Heart right ventricle (tissue), 16 donors: Measurements from ENCODE around the gene DMRTC2. TPM values are rescaled to one million over a fixed set of nuclear protein-coding genes. Genes with fewer than 3 reads are reported as not detected.

Experiments
- ATAC-seq, 8 donors: fragments of 200-7000 bp; cut with Tn5 transposase; one replicate each; pipeline ENCODE4 v1.9.1; 2020; ENCODE audit warnings: mild to moderate bottlenecking in 8 of 8, moderate library complexity in 8 of 8, moderate number of reproducible peaks in 1 of 8
- DNase-seq, 2 donors: peaks; one replicate each; pipeline ENCODE4 v3.0.0-alpha.2; 2020
- H3K27ac ChIP-seq, 10 donors: fragments of 200-600 bp; sonication (generic) in 2 of 10; one replicate each; pipeline versions ENCODE4 v1.5.0 to v1.8.0; 2020 to 2022; ENCODE audit warnings: mild to moderate bottlenecking in 3 of 10
- H3K27me3 ChIP-seq, 7 donors: fragments of 200-600 bp; one replicate each; pipeline ENCODE4 v1.8.0; 2021 to 2022; ENCODE audit warnings: mild to moderate bottlenecking in 2 of 7
- H3K36me3 ChIP-seq, 9 donors: fragments of 200-600 bp; sonication (generic) in 1 of 9; one replicate each; pipeline versions ENCODE4 v1.5.0 to v1.8.0; 2020 to 2022; ENCODE audit warnings: mild to moderate bottlenecking in 2 of 9
- H3K4me1 ChIP-seq, 9 donors: fragments of 200-600 bp; sonication (generic) in 1 of 9; one replicate each; pipeline versions ENCODE4 v1.5.0 to v1.8.0; 2020 to 2022; ENCODE audit warnings: mild to moderate bottlenecking in 4 of 9
- H3K4me3 ChIP-seq, 10 donors: fragments of 200-600 bp; sonication (generic) in 2 of 10; one replicate each; pipeline versions ENCODE4 v1.5.0 to v1.8.0; 2020 to 2022; ENCODE audit warnings: mild to moderate bottlenecking in 7 of 10, moderate library complexity in 2 of 10
- H3K9me3 ChIP-seq, 11 donors: fragments of 200-600 bp in 10 of 11; sonication (generic) in 2 of 11; one replicate each; pipeline versions ENCODE4 v1.5.0 to v1.8.0; 2013 to 2022; ENCODE audit warnings: mild to moderate bottlenecking in 2 of 11, control low read depth in 1 of 11, moderate library complexity in 1 of 11
- CTCF ChIP-seq, 9 donors: fragments of 200-600 bp; sonication (generic) in 2 of 9; IDR thresholded peaks; one replicate each; pipeline versions ENCODE4 v1.5.0 to v1.8.0; 2021 to 2022; ENCODE audit warnings: antibody characterized with exemption in 9 of 9, mild to moderate bottlenecking in 5 of 9, moderate library complexity in 1 of 9
- WGBS, 2 donors: extraction: QIAGEN DNeasy Blood & Tissue Kit; methylation state at CpG; one replicate each; pipeline ENCODE4 v1.1.7; 2013; ENCODE audit warnings: inconsistent platforms in 1 of 2; 5-methylcytosine and 5-hydroxymethylcytosine counted together
- intact Hi-C, 10 donors: fragments of 100-400 bp; cut with DNase I; formaldehyde crosslinking; loops; one replicate each; pipeline versions ENCODE4 v1.11.1 to v1.14.2; 2022
- polyA plus RNA-seq, 2 donors: library from polyadenylated mRNA; stranded (reverse); fragments of 200-250 nt; gene quantifications; one replicate each; pipeline ENCODE4 v1.2.3, GENCODE V29; 2013
- total RNA-seq, 10 donors: library from RNA; stranded (reverse); fragmentation: NEBNext Ultra II Directional in 3 of 10; extraction: Animal tissue kit (Norgen Biotek cat#: 25700) in 3 of 10; gene quantifications; one replicate each; pipeline versions ENCODE4 v1.2.1 to v1.2.4, GENCODE V29; 2021 to 2023
- donor health status: Arrhythmogenic right ventricular cardiomyopathy.
- donor health status: ischemic (EF 13 %, LVEDD 7.1; RV severe dilation, severe dysfunction).
- donor health status: healthy with polysubstance abuse.
- donor health status: DM: no; HTN: yes; CAD: no.
- donor health status: DM: no; HTN: no; CAD: no.
- donor health status: ischemic (EF 25% LVEDD 6.9; RV normal size, moderate dysfunction).
- donor health status: ischemic (EF 25% LVEDD 5.7; RV mildly dilated, moderate dysfunction).
- donor health status: healthy.
- donor health status: DM: yes; HTN: yes; CAD: no.
- donor health status: Ischemic cardiomyopathy.
- donor health status: ischemic (EF 35%, LVEDD 5.7; RV mildly dilated, moderate dysfunction).
- donor health status: nonischemic (EF 11% LVEDD 7.7; RV severe dilation, severe dysfunction).
- donor health status: DM: yes; HTN: yes; CAD: no.
- donor health status: PGD.
- donor health status: ischemic (EF 29% LVEDD 5.4; RV normal size, mild dysfunction).
- donor health status: nonischemic (EF 23%, LVEDD 6.1; RV moderate dilation, normal function).

Gene DMRTC2
- total and polyA plus RNA-seq, 12 donors: not detected

GRCh38 chr19:41883463-41883820 is 38.6 kb downstream of the DMRTC2 start:
- peak in 4 of 8 donors; percentile 0 to 7 (median 2) for ATAC-seq
- peak overlapping the region; percentile 89 to 99 (median 94) for H3K27ac ChIP-seq
- WGBS, 2 donors: 1% methylated on average over 23 of the region's 23 CpGs
- DNase-seq: no peak
- no peaks in the 10 kb centered on the region for H3K27me3 ChIP-seq
- H3K4me3 ChIP-seq: peak overlapping the region; percentile 79 to 99 (median 96)
- H3K4me1 ChIP-seq: peaks cover 9 to 53% (median 37%) of the 10 kb centered on the region in 9 donors
- H3K36me3 ChIP-seq: peaks cover 0 to 19% (median 0%) of the 10 kb centered on the region in 9 donors
- no peak for TF ChIP-seq CTCF (IDR thresholded peaks at IDR 0.05)
- intact Hi-C loops: loop anchor here in 5 of 10 donors (1.0 to 10.0 kb wide), 4 partner anchors 23 to 74 kb away; partner anchors contain the start of genes RPS19 (in 3 of the 5) and RABAC1 (in 2 of the 5)
- H3K9me3 ChIP-seq: no peaks in the 10 kb centered on the region

- H3K27ac ChIP-seq: peak overlapping the region; percentile 89 to 99 (median 94)
- peaks cover 9 to 59% (median 37%) of the 10 kb centered on the region in 9 donors for H3K4me1 ChIP-seq
- peak in 5 of 9 donors; percentile 14 to 53 (median 43) for TF ChIP-seq CTCF (IDR thresholded peaks at IDR 0.05)
- DNase-seq (peak; percentile 94 to 95), ATAC-seq (peak; percentile 96 to 98 (median 98))
- H3K4me3 ChIP-seq: peak overlapping the region; percentile 79 to 99 (median 96)
- intact Hi-C loops: loop anchor here in 5 of 10 donors (1.0 to 10.0 kb wide), 4 partner anchors 23 to 73 kb away; partner anchors contain the start of genes RPS19 (in 3 of the 5) and RABAC1 (in 2 of the 5)
- no peaks in the 10 kb centered on the region for H3K27me3 ChIP-seq
- H3K9me3 ChIP-seq: no peaks in the 10 kb centered on the region
- WGBS, 2 donors: 1% methylated on average over 64 to 66 of the region's 66 CpGs
- peaks cover 0 to 25% (median 1%) of the 10 kb centered on the region in 9 donors for H3K36me3 ChIP-seq
Measured at GRCh38 chr19:41883821-41884733, 39.2 kb downstream of the DMRTC2 start.

- H3K9me3 ChIP-seq: no peaks in the 10 kb centered on the region
- intact Hi-C loops: loop anchor here in 2 of 10 donors (5.0 to 10.0 kb wide), 2 partner anchors 40 to 48 kb away; partner anchors contain the start of gene ERFL (in 1 of the 2)
- DNase-seq (no peak), ATAC-seq (no peak)
- peak overlapping the region in 2 of 10 donors; percentile 1 to 84 for H3K27ac ChIP-seq
- peaks cover 9 to 55% (median 37%) of the 10 kb centered on the region in 9 donors for H3K4me1 ChIP-seq
- TF ChIP-seq CTCF (IDR thresholded peaks at IDR 0.05): no peak
- 58 to 64% methylated on average over 13 of the region's 13 CpGs for WGBS, 2 donors
- H3K36me3 ChIP-seq: peaks cover 0 to 55% (median 6%) of the 10 kb centered on the region in 9 donors
- peak overlapping the region in 1 of 10 donors; percentile 94 for H3K4me3 ChIP-seq
- H3K27me3 ChIP-seq: no peaks in the 10 kb centered on the region
Measured at GRCh38 chr19:41886761-41887710, 42.2 kb downstream of the DMRTC2 start.
